Uterus (tissue), 2 donors: Measurements from ENCODE around the gene C11orf91.

Experiments
- POLR2A ChIP-seq, 2 donors: fragments of 450-650 bp; IDR thresholded peaks; one replicate each; pipeline ENCODE4 v1.6.1; 2016; ENCODE audit warnings: antibody characterized with exemption in 2 of 2, mild to moderate bottlenecking in 1 of 2, moderate library complexity in 1 of 2
- TF ChIP-seq, protein P1 (sequence below), 4 experiments: fragments of 200-600 bp in 2 of 4; fragments of 450-650 bp in 2 of 4; sonication (generic) in 2 of 4; IDR thresholded peaks; one replicate each; pipeline ENCODE4 v1.5.1; 2016 to 2019; ENCODE audit warnings: antibody characterized with exemption in 4 of 4, mild to moderate bottlenecking in 2 of 4, moderate library complexity in 1 of 4

DNA sequence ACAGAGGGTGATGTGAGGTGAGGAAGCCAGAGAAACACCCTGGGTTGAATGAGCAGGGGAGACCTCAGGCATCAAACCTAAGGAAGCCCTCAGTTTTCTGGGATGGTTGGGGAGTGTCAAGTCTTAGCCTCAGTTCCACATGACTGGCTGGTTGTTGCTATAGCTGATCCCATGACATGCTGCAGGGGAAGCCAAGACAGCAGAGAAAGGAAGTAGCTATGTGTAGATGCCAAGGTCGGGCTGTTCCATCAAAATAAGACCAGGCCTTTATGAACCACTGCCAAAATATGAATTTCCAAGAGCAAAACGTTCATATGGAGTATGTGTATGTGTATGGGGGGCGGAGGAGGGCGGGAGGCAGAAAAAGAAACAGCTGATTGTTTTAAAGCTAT is 24.0 kb upstream of the C11orf91 start:
- TF ChIP-seq, protein P1, sequence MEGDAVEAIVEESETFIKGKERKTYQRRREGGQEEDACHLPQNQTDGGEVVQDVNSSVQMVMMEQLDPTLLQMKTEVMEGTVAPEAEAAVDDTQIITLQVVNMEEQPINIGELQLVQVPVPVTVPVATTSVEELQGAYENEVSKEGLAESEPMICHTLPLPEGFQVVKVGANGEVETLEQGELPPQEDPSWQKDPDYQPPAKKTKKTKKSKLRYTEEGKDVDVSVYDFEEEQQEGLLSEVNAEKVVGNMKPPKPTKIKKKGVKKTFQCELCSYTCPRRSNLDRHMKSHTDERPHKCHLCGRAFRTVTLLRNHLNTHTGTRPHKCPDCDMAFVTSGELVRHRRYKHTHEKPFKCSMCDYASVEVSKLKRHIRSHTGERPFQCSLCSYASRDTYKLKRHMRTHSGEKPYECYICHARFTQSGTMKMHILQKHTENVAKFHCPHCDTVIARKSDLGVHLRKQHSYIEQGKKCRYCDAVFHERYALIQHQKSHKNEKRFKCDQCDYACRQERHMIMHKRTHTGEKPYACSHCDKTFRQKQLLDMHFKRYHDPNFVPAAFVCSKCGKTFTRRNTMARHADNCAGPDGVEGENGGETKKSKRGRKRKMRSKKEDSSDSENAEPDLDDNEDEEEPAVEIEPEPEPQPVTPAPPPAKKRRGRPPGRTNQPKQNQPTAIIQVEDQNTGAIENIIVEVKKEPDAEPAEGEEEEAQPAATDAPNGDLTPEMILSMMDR (IDR thresholded peaks at IDR 0.05): no peak
- no peak for TF ChIP-seq POLR2A (IDR thresholded peaks at IDR 0.05)
